GM12875 (cell line): ENCODE measurements around the gene TOPORS.
A peak's percentile ranks its signal among the peaks of the same experiment; 100 is the strongest.
"Not testable (repeated sequence)": the region's sequence is repeated elsewhere in the genome, so short reads cannot be mapped to it uniquely, and the experiment has no call there.

Experiments
- H3K4me3 ChIP-seq: one replicate; pipeline ENCODE4 v1.5.1; 2011; ENCODE audit warnings: low read depth, low read length, control low read depth
- TF ChIP-seq, protein P1 (sequence below): IDR thresholded peaks from 2 replicates; pipeline ENCODE4 v1.5.1; 2011; ENCODE audit warnings: low read depth, mild to moderate bottlenecking, control low read depth, inconsistent platforms, low read length, moderate library complexity, borderline replicate concordance; ENCODE audit not compliant: insufficient read depth

Gene TOPORS

DNA sequence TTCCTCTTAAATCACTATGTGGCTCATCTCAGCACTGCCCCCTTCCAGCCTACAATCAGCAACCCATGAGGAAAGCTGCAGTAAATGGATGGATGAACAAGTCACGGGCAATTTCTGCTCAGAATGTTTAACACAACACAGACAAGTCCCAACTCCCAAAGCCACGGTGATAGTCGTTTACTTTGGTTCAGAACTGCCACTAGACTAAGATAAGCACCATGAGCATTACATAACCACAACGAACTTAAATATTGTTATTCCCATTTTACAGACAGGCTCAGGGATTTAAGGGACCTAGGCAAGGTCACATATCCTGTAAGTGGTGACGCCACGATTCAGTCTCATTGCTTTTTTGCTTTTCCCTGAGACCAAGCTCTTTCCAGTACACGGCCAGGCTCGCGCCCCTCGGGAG lies 2.2 kb downstream of the TOPORS start:
- H3K4me3 ChIP-seq = peak overlapping the region; percentile 90
- TF ChIP-seq, protein P1, sequence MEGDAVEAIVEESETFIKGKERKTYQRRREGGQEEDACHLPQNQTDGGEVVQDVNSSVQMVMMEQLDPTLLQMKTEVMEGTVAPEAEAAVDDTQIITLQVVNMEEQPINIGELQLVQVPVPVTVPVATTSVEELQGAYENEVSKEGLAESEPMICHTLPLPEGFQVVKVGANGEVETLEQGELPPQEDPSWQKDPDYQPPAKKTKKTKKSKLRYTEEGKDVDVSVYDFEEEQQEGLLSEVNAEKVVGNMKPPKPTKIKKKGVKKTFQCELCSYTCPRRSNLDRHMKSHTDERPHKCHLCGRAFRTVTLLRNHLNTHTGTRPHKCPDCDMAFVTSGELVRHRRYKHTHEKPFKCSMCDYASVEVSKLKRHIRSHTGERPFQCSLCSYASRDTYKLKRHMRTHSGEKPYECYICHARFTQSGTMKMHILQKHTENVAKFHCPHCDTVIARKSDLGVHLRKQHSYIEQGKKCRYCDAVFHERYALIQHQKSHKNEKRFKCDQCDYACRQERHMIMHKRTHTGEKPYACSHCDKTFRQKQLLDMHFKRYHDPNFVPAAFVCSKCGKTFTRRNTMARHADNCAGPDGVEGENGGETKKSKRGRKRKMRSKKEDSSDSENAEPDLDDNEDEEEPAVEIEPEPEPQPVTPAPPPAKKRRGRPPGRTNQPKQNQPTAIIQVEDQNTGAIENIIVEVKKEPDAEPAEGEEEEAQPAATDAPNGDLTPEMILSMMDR = no peak

DNA sequence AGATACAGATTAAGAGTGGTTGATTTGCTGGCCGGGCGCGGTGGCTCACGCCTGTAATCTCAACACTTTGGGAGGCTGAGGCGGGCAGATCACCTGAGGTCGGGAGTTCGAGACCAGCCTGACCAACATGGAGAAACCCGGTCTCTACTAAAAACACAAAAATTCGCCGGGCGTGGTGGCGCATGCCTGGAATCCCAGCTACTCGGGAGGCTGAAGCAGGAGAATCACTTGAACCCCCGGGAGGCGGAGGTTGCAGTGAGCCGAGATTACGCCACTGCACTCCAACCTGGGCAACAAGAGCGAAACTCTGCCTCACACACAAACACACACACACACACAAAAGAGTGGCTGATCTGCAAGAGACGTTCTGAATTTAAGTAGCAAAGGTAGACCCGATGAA lies 4.2 kb downstream of the TOPORS start:
- not testable (repeated sequence) for H3K4me3 ChIP-seq

DNA sequence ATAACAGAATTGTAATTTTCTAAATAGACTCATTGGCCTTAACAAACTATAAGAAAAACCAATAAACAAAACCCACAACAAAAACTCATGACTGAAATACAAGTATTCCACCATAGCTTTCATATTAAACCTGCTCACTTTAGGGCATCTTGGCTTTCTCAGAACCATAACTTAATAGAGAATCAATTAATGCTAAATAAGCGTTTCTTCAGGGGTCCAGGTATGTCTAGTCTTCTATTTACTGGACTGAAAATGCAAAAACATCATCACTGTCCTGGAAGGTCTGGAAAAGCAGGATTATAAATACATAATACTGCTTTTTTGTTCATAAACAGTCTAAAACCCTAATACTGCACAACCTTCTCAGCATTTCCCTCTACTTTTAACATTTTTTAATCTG lies 6.5 kb downstream of the TOPORS start:
- TF ChIP-seq, protein P1 = no peak
- H3K4me3 ChIP-seq = no peak overlapping the region

DNA sequence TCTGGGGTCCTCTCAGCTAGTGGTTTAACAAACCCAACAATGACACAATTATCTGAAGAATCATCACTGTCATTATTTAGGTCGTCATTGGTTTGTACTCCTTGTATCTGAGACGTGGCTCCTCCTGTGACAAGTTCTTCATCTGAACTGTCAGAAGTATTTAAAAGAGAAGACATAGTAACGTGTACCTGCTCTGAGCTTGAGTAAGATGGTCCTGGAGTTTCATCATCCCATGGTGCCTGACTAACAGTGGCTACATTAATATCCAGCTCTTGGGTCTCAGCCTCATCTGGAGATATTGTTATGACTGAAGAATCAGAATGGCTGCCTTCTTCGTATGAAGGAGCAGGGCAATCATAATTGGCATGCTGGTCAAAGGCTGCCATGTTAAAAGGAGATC lies 9.3 kb downstream of the TOPORS start:
- TF ChIP-seq, protein P1 = no peak
- H3K4me3 ChIP-seq = no peak overlapping the region

DNA sequence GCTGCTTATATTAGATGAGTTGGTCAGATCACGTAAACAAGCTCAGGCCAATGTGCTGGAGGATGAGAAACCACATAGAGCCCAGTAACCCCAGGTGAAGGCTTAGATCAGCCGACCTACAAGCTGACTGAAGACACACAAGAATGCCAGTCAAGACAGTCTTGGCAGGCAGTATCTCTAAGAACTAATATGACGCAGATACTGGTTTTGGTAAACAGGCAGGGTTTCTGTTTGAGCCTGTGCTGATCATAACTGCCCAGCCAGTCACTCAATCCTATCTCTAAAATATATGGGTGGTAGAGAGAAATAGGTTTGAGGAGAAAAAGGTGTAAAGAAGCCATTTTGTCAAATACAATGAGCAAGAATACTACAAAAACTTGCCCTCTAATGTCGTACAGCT lies 18.6 kb downstream of the TOPORS start:
- H3K4me3 ChIP-seq = no peak overlapping the region
- TF ChIP-seq, protein P1 = no peak

DNA sequence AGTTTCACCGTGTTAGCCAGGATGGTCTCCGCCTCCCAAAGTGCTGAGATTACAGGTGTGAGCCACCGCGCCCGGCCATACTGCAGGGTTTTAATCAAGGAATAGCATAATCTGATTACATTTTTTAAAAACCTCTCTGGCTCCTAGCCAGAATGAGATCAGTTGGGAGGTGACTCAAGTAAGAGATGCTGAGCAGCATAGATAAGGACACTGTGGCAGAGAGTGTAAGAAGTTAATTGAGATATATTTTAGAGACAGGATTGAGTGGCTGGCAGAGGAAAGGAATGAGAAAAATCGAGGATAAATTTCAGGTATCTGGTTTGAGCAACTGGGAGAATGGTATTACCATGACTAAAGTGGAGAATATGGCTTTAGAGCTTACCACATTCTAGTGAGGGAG lies 19.1 kb downstream of the TOPORS start:
- TF ChIP-seq, protein P1 = no peak
- H3K4me3 ChIP-seq = no peak overlapping the region

DNA sequence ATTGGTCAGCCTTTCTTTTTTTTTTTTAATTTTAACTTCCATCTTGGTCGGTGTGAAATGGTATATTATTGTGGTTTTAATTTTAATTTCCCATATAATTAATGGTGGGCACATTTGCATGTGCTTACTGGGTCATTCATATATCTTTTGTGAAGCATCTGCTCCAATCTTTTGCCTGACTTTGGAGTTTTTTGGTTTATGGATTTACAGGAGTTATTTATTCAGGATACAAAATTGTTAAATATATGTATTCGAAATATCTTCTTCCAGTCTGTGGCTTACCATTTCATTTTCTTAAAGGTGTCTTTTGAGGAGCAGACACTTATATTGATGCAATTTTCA lies 25.7 kb downstream of the TOPORS start:
- TF ChIP-seq, protein P1 = no peak

DNA sequence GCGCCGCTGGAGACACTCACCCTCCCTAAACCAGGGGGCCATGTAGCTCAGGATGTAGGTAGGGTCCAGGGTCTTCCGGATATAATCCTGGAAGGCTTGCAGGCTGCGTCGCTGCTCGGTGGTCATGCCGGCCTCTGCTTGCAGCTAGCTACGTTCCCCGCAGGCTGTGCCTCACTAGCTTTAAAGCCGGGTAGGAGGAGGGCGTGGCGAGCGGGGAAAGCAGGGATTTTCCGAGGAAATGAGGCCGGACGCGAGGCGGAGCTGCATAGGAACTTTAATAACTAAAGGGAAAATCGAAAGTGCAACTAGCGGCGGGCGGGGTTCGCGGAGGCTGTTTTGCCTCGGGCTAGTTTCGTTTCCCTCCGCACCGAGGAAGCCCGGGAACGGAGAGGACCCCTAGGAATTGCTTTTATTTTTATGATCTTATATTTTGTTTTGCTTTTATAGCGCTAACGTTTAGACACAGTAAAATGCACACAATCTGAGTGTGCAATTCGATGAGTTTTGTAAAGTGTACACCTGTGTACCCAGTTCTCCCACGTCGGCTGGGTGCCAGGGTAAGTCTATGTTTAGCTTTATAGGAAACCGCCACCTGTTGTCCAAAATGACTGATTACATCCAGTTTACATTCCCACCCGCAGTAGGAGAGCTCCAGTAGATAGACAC lies 26.2 kb downstream of the TOPORS start, which contains the start of gene RIGI:
RIGI (minus strand) TSS at position 156 of the 666 bp plus-strand sequence; CDS start at position 126, 30 bp downstream.
- TF ChIP-seq, protein P1 = peak; percentile 17; the same call in 1 of the 2 replicates
- peak within 1 kb of the TSS; percentile 62 for H3K4me3 ChIP-seq

More for the DNA sequence above, 25.7 kb downstream of the TOPORS start:
- H3K4me3 ChIP-seq = peak overlapping the region; percentile 62
